Measurements from ENCODE around the gene MARK3. TPM values are rescaled to one million over a fixed set of nuclear protein-coding genes. Genes with fewer than 3 reads are reported as not detected.
"Not testable (repeated sequence)": the region's sequence is repeated elsewhere in the genome, so short reads cannot be mapped to it uniquely, and the experiment has no call there.

MARK3 gene
- total RNA-seq, 2 experiments from 2014 or later = 68.4 to 69.2 TPM

DNA sequence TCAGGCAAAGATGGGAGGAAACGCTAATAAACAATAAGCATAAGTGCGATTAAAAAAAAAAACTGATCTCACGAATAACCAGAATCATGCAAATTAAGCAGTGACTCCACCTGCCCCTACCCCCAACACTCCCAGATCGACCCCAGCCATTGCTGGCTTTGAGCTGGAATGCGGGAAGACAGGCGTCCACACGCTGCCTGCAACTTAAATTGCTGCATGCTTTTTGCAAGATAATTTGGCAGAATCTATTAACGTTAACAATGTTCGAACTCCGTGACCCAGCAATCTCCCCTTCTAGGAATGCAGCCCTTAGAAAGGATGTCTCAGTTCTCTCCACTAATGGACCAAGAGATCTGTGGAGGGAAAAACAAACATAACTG lies 138.3 kb downstream of the MARK3 start:
- Mint-ChIP-seq H3K4me3 (no peak overlapping the region), H3K27ac (no peak overlapping the region)

DNA sequence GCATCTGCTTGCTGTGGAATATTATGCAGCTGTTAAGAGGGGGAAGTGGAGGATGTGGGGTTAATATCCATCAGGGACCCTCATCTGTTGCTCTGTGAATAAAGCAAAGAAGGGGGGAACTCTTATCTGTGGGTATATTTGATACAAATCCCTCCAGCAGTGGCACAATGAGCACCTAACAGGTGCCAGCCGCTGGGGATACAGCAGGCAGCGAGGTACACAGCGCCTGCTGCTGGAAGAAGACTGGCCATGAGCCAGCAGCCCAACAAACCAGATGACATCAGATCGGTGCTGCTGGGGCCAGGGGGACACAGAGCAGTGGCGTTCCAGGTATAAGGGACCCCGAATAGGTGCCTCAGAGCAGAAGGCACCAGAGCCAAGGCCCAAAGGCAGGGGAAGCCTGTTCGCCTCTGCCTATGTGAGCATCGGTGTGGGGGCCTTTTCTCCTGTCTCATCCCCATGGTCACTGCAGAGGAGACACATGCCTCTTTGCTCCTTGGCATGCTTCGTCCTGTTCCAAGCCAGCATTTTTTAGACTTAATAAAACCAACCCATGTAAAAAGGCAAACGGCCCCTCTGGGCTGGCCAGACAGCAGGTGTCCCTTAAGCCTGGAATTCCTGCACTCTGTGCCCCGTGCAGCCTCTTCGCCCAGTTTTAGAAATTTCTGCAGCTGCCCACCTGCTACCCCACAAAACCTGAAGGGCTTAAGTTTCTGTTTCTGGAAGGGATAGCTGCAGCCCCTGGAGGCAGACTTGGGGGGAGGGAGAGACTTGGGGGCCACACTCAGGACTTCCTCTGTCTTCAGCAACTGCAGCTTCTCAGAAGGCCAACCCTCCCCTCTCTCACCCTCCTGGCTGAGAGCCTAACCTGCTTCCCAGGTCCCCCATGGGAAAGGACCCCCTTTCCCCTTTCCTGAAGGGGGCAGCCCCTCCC lies 139.1 kb downstream of the MARK3 start:
- DNase-seq (no peak), ATAC-seq (no peak)
- POLR2A ChIA-PET = interaction anchor here (1.5 kb wide), 1 partner anchor 37 kb away, joined by 3 read pairs; no protein-coding TSS in a partner anchor
- Mint-ChIP-seq H3K36me3 (ENCODE audit: low read depth) (no peaks in the 10 kb centered on the region), H3K27me3 (peaks cover 12% of the 10 kb centered on the region), H3K27ac (no peak overlapping the region), H3K4me3 (no peak overlapping the region), H3K9me3 (no peaks in the 10 kb centered on the region), H3K4me1 (ENCODE audit: low read depth) (peaks cover 17% of the 10 kb centered on the region)
- TF ChIP-seq, protein P1, sequence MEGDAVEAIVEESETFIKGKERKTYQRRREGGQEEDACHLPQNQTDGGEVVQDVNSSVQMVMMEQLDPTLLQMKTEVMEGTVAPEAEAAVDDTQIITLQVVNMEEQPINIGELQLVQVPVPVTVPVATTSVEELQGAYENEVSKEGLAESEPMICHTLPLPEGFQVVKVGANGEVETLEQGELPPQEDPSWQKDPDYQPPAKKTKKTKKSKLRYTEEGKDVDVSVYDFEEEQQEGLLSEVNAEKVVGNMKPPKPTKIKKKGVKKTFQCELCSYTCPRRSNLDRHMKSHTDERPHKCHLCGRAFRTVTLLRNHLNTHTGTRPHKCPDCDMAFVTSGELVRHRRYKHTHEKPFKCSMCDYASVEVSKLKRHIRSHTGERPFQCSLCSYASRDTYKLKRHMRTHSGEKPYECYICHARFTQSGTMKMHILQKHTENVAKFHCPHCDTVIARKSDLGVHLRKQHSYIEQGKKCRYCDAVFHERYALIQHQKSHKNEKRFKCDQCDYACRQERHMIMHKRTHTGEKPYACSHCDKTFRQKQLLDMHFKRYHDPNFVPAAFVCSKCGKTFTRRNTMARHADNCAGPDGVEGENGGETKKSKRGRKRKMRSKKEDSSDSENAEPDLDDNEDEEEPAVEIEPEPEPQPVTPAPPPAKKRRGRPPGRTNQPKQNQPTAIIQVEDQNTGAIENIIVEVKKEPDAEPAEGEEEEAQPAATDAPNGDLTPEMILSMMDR (IDR thresholded peaks at IDR 0.05) = no peak
- intact Hi-C loops (cut with micrococcal nuclease) = no loop called here
- CTCF ChIA-PET = interaction anchor here (1.2 kb wide), 1 partner anchor 22 kb away, joined by 3 read pairs; no protein-coding TSS in a partner anchor

More for the DNA sequence above, 138.3 kb downstream of the MARK3 start:
- H3K9me3 Mint-ChIP-seq = no peaks in the 10 kb centered on the region
- ChIA-PET POLR2A (interaction anchor here (1.1 to 1.5 kb wide), 2 partner anchors 13 to 38 kb away, joined by 3 read pairs; no protein-coding TSS in a partner anchor), CTCF (interaction anchor here (1.2 kb wide), 2 partner anchors 22 to 378 kb away, joined by 3 read pairs; no protein-coding TSS in a partner anchor)
- peaks cover 22% of the 10 kb centered on the region for H3K4me1 Mint-ChIP-seq (ENCODE audit: low read depth)
- DNase-seq (no peak), ATAC-seq (no peak)
- TF ChIP-seq, protein P1 (IDR thresholded peaks at IDR 0.05) = no peak
- H3K27me3 Mint-ChIP-seq = peaks cover 12% of the 10 kb centered on the region
- intact Hi-C loops (cut with micrococcal nuclease) = no loop called here
- H3K36me3 Mint-ChIP-seq (ENCODE audit: low read depth) = no peaks in the 10 kb centered on the region

DNA sequence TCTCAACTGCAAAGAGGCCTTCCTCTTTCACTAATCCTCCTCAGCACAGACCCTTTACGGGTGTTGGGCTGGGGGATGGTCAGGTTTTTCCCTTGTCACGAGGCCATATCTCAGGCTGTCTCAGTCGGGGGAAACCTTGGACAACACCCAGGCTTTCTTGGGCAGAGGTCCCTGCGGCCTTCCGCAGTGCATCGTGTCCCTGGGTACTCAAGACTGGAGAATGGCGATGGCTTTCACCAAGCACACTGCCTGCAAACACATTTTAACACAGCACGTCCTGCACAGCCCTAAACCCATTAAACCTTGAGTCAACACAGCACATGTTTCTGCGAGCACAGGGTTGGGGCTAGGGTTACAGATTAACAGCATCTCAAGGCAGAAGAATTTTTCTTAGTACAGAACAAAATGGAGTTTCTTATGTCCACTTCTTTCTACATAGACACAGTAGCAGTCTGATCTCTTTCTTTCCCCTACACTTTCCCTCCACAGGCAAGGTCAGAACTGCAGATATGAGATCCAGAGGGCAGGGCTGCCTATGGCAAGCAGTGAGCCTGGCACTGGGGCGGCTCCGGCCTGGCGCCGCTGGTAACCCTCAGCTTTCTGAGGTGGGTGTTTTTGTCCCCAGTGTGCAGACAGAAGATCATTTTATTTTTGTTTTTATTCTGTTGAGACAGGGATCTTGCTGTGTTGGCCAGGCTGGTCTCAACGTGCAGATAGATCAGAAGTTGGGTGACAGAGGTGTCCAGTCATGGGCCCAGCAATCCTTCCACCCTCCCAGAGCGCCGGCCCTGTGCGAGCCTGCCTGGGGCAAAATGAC lies 140.4 kb downstream of the MARK3 start:
- intact Hi-C loops (cut with micrococcal nuclease); DNase-seq; ATAC-seq; CTCF ChIA-PET; H3K36me3 Mint-ChIP-seq (ENCODE audit: low read depth); H3K4me3 Mint-ChIP-seq; H3K9me3 Mint-ChIP-seq; POLR2A ChIA-PET; H3K27ac Mint-ChIP-seq: not testable (repeated sequence)
- H3K27me3 Mint-ChIP-seq = peaks cover 12% of the 10 kb centered on the region
- peaks cover 23% of the 10 kb centered on the region for H3K4me1 Mint-ChIP-seq (ENCODE audit: low read depth)

DNA sequence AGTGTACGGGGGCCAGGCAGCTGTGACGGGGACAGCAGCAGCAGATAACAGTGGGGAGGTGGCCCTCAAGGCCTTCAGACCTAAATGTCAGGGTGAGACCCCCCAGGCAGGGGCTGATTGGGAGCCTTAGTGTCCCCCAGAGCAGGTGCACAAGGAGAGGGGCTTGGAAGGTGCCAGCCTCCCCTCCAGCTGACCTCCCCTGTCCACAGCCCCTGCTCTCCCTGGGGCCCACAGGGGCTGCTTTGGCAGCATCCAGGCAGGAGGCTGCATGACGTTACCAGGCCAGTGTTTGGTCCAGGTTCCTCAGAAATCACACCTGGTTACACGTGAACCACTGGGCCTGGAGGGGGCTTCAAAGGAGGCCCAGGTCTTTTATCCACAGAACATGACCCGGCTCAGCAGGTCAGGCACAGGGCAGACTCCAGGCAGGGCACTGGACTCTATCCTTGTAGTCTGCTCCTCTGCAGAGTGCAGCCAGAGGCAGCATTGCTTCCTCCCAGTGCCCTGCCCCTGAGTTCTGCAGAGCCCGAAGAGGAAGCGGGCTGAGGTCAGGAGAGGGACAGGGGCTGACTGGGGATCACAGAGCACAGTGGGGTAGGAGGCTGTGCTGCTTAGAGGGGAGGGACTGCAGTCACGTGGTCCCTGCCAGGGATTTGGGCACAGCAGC lies 141.2 kb downstream of the MARK3 start:
- intact Hi-C loops (cut with micrococcal nuclease) = no loop called here
- peaks cover 13% of the 10 kb centered on the region for H3K36me3 Mint-ChIP-seq (ENCODE audit: low read depth)
- DNase-seq (no peak), ATAC-seq (no peak)
- peaks cover 12% of the 10 kb centered on the region for H3K27me3 Mint-ChIP-seq
- H3K4me1 Mint-ChIP-seq (ENCODE audit: low read depth) = peaks cover 30% of the 10 kb centered on the region
- H3K27ac Mint-ChIP-seq = no peak overlapping the region
- TF ChIP-seq, protein P1 (IDR thresholded peaks at IDR 0.05) = no peak
- no peak overlapping the region for H3K4me3 Mint-ChIP-seq
- ChIA-PET CTCF (interaction anchor here (1.4 to 4.7 kb wide), 2 partner anchors 8 to 27 kb away, joined by 4 to 31 read pairs; no protein-coding TSS in a partner anchor), POLR2A (interaction anchor here (0.8 kb wide), 1 partner anchor 35 kb away, joined by 3 read pairs; no protein-coding TSS in a partner anchor)
- no peaks in the 10 kb centered on the region for H3K9me3 Mint-ChIP-seq

DNA sequence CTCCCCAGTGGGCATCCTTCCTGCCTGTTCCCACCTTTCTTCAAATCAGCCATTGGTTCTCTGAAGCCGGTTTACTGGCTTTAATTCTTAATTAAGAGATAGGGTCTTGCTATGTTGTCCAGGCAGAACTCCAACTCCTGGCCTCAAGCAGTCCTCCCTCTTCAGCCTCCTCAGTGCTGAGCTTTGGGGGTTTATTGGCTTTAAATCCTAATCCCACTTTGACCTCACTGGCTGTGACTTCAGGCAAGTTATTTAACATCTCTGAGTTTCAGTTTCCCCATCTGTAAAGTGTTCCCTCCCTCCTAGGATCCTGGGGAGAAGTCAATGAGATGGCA lies 141.7 kb downstream of the MARK3 start:
- Mint-ChIP-seq H3K27me3 (peaks cover 12% of the 10 kb centered on the region), H3K9me3 (no peaks in the 10 kb centered on the region), H3K4me3 (no peak overlapping the region), H3K27ac (no peak overlapping the region), H3K36me3 (ENCODE audit: low read depth) (peaks cover 13% of the 10 kb centered on the region), H3K4me1 (ENCODE audit: low read depth) (peaks cover 34% of the 10 kb centered on the region)
- intact Hi-C loops (cut with micrococcal nuclease) = no loop called here
- TF ChIP-seq, protein P1 (IDR thresholded peaks at IDR 0.05) = no peak
- ChIA-PET CTCF (interaction anchor here (1.4 to 4.7 kb wide), 2 partner anchors 8 to 28 kb away, joined by 4 to 31 read pairs; no protein-coding TSS in a partner anchor), POLR2A (interaction anchor here (0.8 kb wide), 1 partner anchor 35 kb away, joined by 3 read pairs; no protein-coding TSS in a partner anchor)
- no peak for ATAC-seq
- DNase-seq = no peak
